Measurements from ENCODE around the gene CA11. TPM values are rescaled to one million over a fixed set of nuclear protein-coding genes. Genes with fewer than 3 reads are reported as not detected.
"Not testable (repeated sequence)": the region's sequence is repeated elsewhere in the genome, so short reads cannot be mapped to it uniquely, and the experiment has no call there.

The CA11 gene
- total and polyA plus RNA-seq, 2 experiments from 2014 or later = 15.6 to 26.3 TPM

DNA sequence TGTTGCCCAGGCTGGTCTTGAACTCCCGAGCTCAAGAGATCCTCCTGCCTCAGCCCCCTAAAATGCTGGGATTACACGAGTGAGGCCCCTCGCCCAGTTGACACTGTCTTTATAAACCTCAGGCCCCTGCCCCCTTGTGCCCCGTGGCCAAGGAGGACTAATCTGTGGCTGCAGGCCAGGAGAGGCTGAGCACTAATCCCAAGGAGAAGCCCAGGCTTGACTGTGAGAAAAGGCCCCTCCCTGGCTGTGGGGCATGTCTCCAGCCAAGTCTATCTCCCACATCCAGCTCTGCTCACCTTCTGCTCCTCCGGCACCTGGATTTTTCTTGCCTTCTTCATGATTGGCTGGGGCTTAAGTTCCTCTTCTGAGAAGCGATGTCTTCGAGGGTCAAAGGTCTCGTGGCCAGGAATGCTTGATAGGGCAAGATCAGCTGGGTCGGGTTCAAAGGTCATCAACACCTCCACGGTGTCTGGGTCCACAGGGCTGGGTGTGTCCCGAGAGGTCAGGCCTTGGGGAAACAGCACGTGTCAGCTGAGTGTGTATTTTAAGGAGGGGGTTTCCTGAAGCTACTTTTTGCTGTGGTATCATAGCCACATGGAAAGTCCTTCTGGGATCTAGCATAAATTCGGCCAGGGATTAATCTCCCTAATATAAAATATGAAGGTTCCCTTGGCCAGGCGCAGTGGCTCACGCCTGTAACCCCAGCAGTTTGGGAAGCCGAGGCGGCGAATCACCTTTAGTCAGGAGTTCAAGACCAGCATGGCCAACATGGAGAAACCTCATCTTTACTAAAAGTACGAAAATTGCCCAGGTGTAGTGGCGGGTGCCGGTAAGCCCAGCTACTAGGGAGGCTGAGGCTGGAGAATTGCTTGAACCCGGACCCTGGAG is 12.6 kb downstream of the CA11 start:
- H3K27ac ChIP-seq = no peak overlapping the region
- no peaks in the 10 kb centered on the region for H3K27me3 ChIP-seq
- DNase-seq (ENCODE audit: low read depth in 1 of 2, low spot score in 1 of 2) = no peak
- peaks cover 12% of the 10 kb centered on the region for H3K4me1 ChIP-seq (ENCODE audit: low read depth)
- no peak overlapping the region for H3K4me3 ChIP-seq
- no peaks in the 10 kb centered on the region for H3K9me3 ChIP-seq (ENCODE audit: low read depth)
- H3K36me3 ChIP-seq = no peaks in the 10 kb centered on the region
- TF ChIP-seq, protein P1, sequence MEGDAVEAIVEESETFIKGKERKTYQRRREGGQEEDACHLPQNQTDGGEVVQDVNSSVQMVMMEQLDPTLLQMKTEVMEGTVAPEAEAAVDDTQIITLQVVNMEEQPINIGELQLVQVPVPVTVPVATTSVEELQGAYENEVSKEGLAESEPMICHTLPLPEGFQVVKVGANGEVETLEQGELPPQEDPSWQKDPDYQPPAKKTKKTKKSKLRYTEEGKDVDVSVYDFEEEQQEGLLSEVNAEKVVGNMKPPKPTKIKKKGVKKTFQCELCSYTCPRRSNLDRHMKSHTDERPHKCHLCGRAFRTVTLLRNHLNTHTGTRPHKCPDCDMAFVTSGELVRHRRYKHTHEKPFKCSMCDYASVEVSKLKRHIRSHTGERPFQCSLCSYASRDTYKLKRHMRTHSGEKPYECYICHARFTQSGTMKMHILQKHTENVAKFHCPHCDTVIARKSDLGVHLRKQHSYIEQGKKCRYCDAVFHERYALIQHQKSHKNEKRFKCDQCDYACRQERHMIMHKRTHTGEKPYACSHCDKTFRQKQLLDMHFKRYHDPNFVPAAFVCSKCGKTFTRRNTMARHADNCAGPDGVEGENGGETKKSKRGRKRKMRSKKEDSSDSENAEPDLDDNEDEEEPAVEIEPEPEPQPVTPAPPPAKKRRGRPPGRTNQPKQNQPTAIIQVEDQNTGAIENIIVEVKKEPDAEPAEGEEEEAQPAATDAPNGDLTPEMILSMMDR (IDR thresholded peaks at IDR 0.05; ENCODE audit: low read depth, low read length) = no peak

DNA sequence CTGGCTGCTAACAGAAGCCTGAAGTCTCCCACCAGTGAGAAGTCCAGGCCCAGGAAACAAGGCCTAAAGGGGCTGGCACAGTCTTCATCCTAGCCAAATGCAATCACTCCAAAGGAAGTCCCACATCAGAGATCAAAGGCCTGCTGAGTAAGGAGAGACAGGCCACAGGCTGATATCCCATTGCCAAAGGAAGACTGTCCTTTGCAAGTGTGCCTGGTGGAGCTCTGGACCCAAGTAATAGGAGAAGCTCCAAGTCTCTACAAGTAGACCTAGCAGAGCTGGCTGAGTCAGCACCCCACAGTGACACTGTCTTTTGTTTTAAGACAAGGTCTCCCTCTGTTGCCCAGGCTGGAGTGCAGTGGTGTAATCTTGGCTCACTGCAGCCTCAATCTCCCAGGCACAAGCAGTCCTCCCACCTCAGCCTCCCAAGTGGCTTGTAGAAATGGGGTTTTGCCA is 13.3 kb downstream of the CA11 start:
- no peaks in the 10 kb centered on the region for H3K9me3 ChIP-seq (ENCODE audit: low read depth)
- H3K4me3 ChIP-seq = no peak overlapping the region
- no peak overlapping the region for H3K27ac ChIP-seq
- DNase-seq (ENCODE audit: low read depth in 1 of 2, low spot score in 1 of 2) = no peak
- H3K36me3 ChIP-seq = no peaks in the 10 kb centered on the region
- peaks cover 12% of the 10 kb centered on the region for H3K4me1 ChIP-seq (ENCODE audit: low read depth)
- TF ChIP-seq, protein P1 (IDR thresholded peaks at IDR 0.05; ENCODE audit: low read depth, low read length) = no peak
- H3K27me3 ChIP-seq = no peaks in the 10 kb centered on the region

DNA sequence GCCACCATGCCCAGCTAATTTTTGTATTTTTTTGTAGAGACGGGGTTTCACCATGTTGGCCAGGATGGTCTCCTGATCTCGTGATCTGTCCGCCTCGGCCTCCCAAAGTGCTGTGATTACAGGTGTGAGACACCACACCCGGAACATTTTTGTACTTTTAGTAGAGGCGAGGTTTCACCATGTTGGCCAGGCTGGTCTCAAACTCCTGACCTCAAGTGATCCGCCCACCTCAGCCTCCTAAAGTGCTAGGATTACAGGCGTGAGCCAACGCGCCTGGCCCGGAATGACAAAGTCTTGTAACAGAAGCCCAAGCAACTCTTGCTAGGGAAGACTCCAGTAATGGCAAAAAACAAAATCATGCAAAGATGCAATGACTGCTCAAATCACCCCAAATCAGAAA is 13.7 kb downstream of the CA11 start:
- H3K27ac ChIP-seq; H3K4me3 ChIP-seq; H3K36me3 ChIP-seq; DNase-seq (ENCODE audit: low read depth in 1 of 2, low spot score in 1 of 2); H3K27me3 ChIP-seq; H3K9me3 ChIP-seq (ENCODE audit: low read depth): not testable (repeated sequence)
- peaks cover 12% of the 10 kb centered on the region for H3K4me1 ChIP-seq (ENCODE audit: low read depth)

DNA sequence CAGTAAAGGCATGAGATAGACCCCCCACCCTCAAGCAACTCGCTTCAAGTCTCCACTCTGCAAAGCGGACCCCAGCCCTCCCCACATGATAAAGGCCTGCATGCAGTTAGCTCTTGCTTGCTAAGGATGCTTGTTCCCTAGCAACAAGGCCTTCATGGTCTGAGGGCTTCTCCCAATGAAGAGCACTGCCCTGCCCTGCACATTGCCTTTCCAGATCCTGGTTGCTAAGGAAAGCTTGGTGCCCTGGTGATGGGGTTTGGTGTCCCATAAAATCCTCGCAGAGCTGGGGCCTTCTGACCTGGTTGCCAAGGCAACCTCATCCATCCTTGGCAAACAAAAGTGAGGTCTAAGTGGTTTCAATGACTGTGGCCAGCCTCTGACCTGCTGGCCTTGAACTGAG is 14.8 kb downstream of the CA11 start:
- H3K27ac ChIP-seq = no peak overlapping the region

DNA sequence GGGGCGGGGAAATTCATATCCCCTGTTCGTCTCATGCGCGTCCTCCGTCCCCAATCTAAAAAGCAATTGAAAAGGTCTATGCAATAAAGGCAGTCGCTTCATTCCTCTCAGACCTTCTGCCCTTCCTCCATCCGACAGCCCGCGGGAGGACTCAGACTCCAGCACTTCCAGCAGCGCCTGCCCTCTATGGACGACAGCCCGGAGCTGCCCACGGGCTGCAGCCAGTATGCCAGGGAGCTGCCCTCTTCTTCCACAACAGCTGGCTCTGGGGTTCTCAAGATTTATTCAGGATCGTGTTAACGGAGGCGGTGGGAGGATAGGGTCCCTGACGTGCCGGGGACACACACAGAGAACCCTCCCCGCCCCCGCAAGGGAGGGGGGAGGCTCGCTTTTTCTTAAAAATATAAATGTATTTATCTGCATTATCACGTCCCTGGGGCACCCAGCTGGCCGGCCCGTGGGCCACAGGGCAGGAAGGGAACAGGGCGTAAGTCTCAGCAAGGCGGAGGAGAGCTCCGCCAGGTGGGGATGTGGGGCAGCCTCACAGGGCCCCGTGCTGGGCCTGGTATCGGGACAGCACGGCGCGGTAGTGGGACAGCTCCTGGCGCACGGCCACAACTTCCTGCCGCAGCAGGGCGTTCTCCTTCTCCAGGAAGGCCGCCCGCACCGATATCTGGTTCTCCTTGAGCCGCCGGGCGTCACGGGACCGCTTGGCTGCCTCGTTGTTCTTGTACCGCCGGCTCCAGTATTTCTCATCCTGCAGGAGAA is 15.5 kb downstream of the CA11 start:
- Histone ChIP-seq H3K4me1 (ENCODE audit: low read depth) (peaks cover 12% of the 10 kb centered on the region), H3K36me3 (no peaks in the 10 kb centered on the region), H3K9me3 (ENCODE audit: low read depth) (no peaks in the 10 kb centered on the region), H3K4me3 (no peak overlapping the region), H3K27ac (no peak overlapping the region), H3K27me3 (no peaks in the 10 kb centered on the region)
- TF ChIP-seq, protein P1 (IDR thresholded peaks at IDR 0.05; ENCODE audit: low read depth, low read length) = no peak
- peak; percentile 53 to 85 for DNase-seq (ENCODE audit: low read depth in 1 of 2, low spot score in 1 of 2)

More for the DNA sequence above, 14.8 kb downstream of the CA11 start:
- no peak for DNase-seq (ENCODE audit: low read depth in 1 of 2, low spot score in 1 of 2)
- TF ChIP-seq, protein P1 (IDR thresholded peaks at IDR 0.05; ENCODE audit: low read depth, low read length) = no peak
- peaks cover 12% of the 10 kb centered on the region for H3K4me1 ChIP-seq (ENCODE audit: low read depth)
- no peaks in the 10 kb centered on the region for H3K36me3 ChIP-seq
- no peaks in the 10 kb centered on the region for H3K9me3 ChIP-seq (ENCODE audit: low read depth)
- no peaks in the 10 kb centered on the region for H3K27me3 ChIP-seq
- H3K4me3 ChIP-seq = no peak overlapping the region
